Erythroblast (primary cell): ENCODE measurements around the gene KCNQ2.

ENCODE experiments used
- DNase-seq, 2 experiments: peaks; one replicate each; lab custom pipeline; 2025; lab: John Stamatoyannopoulos, UW
- GATA1 ChIP-seq: IDR thresholded peaks from 2 replicates; pipeline ENCODE4 v1.6.1; 2011; ENCODE audit warnings: low read depth, mild to moderate bottlenecking, control low read depth, low read length, moderate library complexity
- POLR2A ChIP-seq: IDR thresholded peaks from 2 replicates; pipeline ENCODE4 v1.6.1; 2011; ENCODE audit warnings: mild to moderate bottlenecking, low read length

Gene KCNQ2

DNA sequence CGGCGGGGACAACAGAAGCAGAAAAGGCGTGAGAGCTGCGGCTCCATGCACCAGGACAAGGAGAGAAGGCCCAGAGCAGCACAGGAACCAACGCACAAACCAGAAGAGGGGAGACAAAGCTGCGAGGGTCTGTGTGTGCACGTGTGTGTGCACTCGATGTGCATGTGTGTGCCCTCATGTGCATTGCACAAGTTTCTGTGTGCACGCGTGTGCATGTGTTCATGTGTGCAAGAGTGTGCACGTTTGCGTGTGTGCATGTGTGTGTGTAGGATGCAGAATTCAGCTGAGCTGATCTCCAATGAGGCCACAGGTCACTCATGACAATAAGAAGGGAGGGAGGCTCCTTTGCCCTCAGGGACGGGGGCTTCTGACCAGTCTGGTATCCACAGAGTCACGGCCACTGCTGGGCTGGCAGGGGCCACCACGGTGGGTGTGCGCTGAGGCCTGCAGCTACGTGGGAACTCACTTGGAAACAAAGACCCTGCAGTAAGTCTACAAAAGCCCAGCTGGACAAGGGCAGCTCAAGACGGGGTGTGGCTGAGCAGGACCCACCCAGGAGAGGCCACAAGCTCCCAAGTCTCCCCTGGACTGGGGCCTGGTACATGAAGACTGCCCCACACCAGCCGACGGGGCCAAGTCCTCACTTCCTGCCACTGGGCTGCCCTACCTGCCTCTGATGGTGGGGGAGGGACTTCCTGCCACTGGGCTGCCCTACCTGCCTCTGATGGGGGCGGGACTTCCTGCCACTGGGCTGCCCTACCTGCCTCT lies 63.2 kb downstream of the KCNQ2 start:
- no peak for DNase-seq

GRCh38 chr20:63408684-63409046 lies 63.8 kb downstream of the KCNQ2 start:
- DNase-seq = no peak
- no peak for TF ChIP-seq POLR2A
- no peak for TF ChIP-seq GATA1

More for the DNA sequence above, 63.2 kb downstream of the KCNQ2 start:
- TF ChIP-seq GATA1 (no peak), POLR2A (no peak)

- TF ChIP-seq GATA1 (no peak), POLR2A (no peak)
- no peak for DNase-seq
Observed at GRCh38 chr20:63407928-63408683, 64.3 kb downstream of the KCNQ2 start.

DNA sequence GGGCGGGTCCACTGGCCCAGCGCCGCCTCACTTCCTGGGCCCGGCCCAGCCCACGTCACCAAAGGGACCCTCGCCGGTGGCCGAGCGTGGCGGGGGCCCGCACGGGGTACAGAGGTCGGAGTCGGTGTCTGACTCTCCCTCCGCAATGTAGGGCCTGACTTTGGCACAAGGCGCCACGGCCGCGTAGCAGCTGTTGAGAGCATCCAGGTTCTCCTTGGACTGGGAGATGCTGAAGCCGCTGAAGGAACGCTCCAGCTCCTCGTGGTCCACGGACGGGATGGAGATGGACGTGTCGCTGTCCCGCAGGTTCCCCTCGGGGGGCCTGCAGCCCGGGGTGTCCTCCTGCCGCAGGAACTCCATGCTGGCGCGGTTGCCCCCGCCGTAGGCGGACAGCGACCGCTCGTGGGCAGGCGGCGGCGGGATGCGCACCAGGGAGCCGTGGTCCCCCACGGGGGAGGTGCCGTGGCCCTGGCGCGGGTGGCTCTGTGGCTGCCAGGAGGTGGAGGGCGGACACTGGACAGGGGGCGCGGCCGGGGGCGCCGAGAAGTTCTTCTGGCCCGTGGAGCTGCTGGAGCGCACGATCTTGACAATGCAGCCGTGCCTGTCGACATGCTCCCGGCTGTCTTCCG lies 65.7 kb downstream of the KCNQ2 start:
- DNase-seq = no peak
- no peak for TF ChIP-seq POLR2A

- no peak for DNase-seq
- TF ChIP-seq POLR2A (no peak), GATA1 (no peak)
Observed at GRCh38 chr20:63406011-63406410, 66.4 kb downstream of the KCNQ2 start.

GRCh38 chr20:63405102-63405730 lies 67.2 kb downstream of the KCNQ2 start:
- DNase-seq = no peak
- TF ChIP-seq POLR2A = no peak

- TF ChIP-seq POLR2A (no peak), GATA1 (no peak)
- DNase-seq = no peak
Observed at GRCh38 chr20:63404129-63405085, 68.0 kb downstream of the KCNQ2 start.

DNA sequence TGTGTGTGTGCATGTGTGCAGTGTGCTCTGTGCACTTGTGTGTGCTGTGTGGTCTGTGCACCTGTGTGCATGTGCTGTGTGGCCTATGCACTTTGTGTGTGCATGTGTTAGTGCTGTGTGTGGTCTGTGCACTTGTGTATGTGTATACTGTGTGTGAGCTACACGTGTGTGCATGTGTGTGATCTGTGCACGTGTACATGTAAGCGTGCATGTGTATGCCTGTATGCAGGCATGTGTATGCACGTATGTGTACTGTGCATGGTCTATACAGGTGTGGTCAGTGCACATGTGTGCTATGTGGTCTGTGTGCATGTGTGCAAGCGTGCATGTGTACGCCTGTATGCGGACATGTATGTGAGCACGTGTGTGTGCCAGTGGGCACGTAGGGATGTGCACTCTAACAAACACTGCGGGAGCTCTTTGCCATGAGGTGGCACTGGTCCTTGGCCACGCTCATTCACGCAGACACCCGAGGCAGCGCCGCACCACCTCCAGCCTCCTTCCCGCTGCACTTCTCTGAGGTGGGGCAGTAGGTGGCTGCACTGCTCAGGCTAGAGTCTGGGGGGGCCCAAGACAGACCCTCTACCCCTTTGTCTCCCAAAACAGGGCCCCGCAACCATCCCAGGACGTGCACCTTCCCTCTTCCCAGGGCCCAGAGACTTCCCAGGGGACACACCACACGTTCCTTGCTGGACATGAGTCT lies 68.9 kb downstream of the KCNQ2 start:
- no peak for DNase-seq

GRCh38 chr20:63402860-63403220 lies 69.6 kb downstream of the KCNQ2 start:
- TF ChIP-seq POLR2A = no peak
- no peak for TF ChIP-seq GATA1
- DNase-seq = no peak

More for the DNA sequence above, 68.9 kb downstream of the KCNQ2 start:
- TF ChIP-seq POLR2A (no peak), GATA1 (no peak)

GRCh38 chr20:63402181-63402859 lies 70.1 kb downstream of the KCNQ2 start:
- TF ChIP-seq POLR2A (no peak), GATA1 (no peak)
- no peak for DNase-seq

DNA sequence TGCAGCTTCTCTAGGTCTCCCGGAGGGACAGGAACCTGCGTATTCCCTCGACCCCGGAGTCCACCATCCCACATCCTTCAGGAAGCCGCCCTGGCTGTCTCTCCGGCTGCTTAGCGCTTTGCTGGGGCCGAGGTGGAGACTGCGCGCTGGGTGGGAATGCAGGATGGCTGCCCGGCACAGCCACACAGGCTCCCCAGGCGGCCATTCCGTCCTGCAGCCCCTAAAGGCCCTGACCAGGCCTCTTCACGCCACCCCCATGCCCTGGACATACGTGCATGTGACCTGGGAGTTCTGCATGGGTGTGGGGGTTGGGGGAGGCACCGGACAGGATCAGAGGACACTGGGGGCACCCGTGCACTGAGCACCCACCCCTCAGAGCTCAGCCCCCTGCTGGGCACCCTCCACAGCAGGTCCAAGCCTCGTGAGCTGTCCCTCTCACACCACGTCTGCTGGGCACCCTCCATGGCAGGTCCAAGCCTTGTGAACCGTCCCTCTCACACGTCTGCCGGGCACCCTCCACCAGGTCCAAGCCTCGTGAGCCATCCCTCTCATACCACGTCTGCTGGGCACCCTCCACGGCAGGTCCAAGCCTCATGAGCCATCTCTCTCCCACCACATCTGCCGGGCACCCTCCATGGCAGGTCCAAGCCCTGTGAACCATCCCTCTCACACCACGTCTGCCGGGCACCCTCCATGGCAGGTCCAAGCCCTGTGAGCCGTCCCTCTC lies 70.9 kb downstream of the KCNQ2 start:
- TF ChIP-seq GATA1 (no peak), POLR2A (no peak)
- no peak for DNase-seq
